ENCODE data around the gene CACNB2. TPM values are rescaled to one million over a fixed set of nuclear protein-coding genes. Genes with fewer than 3 reads are reported as not detected.

Gene CACNB2
- total RNA-seq, 2 donors from 2014 or later, result 9.8 to 12.1 TPM

DNA sequence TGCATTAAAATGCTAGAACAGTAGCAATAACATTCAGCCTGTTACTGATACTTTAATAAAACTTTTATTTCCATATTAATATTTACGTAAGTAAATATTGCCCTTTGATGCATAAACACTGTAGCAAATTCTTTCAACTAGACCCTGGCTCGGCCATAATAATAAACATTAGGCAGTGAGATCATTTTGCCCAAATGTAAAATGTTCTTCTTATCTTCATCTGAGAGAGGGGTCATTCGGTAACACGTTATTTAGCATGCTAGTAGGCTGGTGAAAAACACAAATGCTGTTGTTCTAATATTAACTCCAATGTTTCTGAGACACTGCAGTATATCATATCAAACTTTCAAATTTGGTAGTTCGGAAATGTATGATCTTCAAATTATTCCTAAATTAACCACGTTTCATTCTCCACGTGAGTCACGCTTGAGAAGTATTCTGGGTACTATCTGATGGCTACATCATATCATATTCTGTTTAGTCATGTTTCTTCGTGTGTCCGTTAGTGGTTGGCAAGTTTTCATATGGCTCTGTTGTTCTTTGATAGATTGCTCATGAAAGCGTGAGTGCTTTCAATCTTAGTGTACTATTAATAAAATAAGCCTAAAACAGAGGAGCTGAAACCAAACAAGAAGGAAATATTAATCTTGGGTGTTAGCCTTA lies 365.4 kb downstream of the CACNB2 start:
- TF ChIP-seq CTCF (IDR thresholded peaks at IDR 0.05), result no peak
- no peaks in the 10 kb centered on the region for H3K9me3 ChIP-seq

GRCh38 chr10:18508587-18508986 lies 368.4 kb downstream of the CACNB2 start:
- Histone ChIP-seq H3K27me3 (no peaks in the 10 kb centered on the region), H3K4me1 (no peaks in the 10 kb centered on the region), H3K9ac (ENCODE audit: low read depth in 2 of 2, low read length in 2 of 2) (no peak overlapping the region), H3K9me3 (no peaks in the 10 kb centered on the region), H3K36me3 (no peaks in the 10 kb centered on the region), H3K27ac (no peak overlapping the region), H3K4me3 (no peak overlapping the region)
- no peak for TF ChIP-seq CTCF (IDR thresholded peaks at IDR 0.05)
- DNase-seq, result no peak
- intact Hi-C loops (cut with DNase I), result no loop called here

More for the DNA sequence above, 365.4 kb downstream of the CACNB2 start:
- Histone ChIP-seq H3K27me3 (no peaks in the 10 kb centered on the region), H3K9ac (ENCODE audit: low read depth in 2 of 2, low read length in 2 of 2) (no peak overlapping the region), H3K27ac (no peak overlapping the region), H3K36me3 (no peaks in the 10 kb centered on the region), H3K4me3 (no peak overlapping the region), H3K4me1 (no peaks in the 10 kb centered on the region)
- DNase-seq, result no peak
- intact Hi-C loops (cut with DNase I), result no loop called here

GRCh38 chr10:18514537-18514936 lies 374.3 kb downstream of the CACNB2 start:
- no peaks in the 10 kb centered on the region for H3K27me3 ChIP-seq
- DNase-seq, result no peak
- no peaks in the 10 kb centered on the region for H3K4me1 ChIP-seq
- no peak overlapping the region for H3K27ac ChIP-seq
- TF ChIP-seq CTCF (IDR thresholded peaks at IDR 0.05), result no peak
- H3K9me3 ChIP-seq, result no peaks in the 10 kb centered on the region
- intact Hi-C loops (cut with DNase I), result no loop called here
- H3K36me3 ChIP-seq, result no peaks in the 10 kb centered on the region
- H3K4me3 ChIP-seq, result no peak overlapping the region
- no peak overlapping the region for H3K9ac ChIP-seq (ENCODE audit: low read depth in 2 of 2, low read length in 2 of 2)

GRCh38 chr10:18516851-18517250 lies 376.6 kb downstream of the CACNB2 start:
- H3K27me3 ChIP-seq, result no peaks in the 10 kb centered on the region
- DNase-seq, result no peak
- H3K36me3 ChIP-seq, result no peaks in the 10 kb centered on the region
- no peak overlapping the region for H3K4me3 ChIP-seq
- no peak overlapping the region for H3K9ac ChIP-seq (ENCODE audit: low read depth in 2 of 2, low read length in 2 of 2)
- intact Hi-C loops (cut with DNase I), result no loop called here
- no peaks in the 10 kb centered on the region for H3K4me1 ChIP-seq
- H3K9me3 ChIP-seq, result no peaks in the 10 kb centered on the region
- H3K27ac ChIP-seq, result no peak overlapping the region
- no peak for TF ChIP-seq CTCF (IDR thresholded peaks at IDR 0.05)

DNA sequence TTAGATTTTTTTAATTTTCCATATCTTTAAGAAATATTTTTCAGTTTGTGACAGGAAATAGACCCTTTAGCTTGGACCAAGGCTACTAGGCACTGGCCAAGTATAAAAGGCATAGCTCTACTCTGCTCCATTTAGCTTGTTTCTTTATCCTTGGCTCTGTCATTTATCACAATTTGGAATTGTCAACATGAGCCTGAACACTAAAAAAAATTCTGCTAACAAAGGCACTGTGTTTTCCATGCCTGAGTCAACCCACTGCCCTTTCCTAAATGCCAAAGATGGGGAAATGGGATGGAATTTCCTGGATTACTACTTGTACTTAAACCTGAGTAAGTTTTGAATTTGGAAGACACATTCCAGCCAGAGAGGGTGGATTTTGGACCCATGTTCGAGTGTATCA lies 382.8 kb downstream of the CACNB2 start:
- Histone ChIP-seq H3K27me3 (no peaks in the 10 kb centered on the region), H3K9ac (ENCODE audit: low read depth in 2 of 2, low read length in 2 of 2) (no peak overlapping the region), H3K4me3 (no peak overlapping the region), H3K27ac (no peak overlapping the region), H3K4me1 (no peaks in the 10 kb centered on the region), H3K9me3 (no peaks in the 10 kb centered on the region), H3K36me3 (no peaks in the 10 kb centered on the region)
- DNase-seq, result no peak
- TF ChIP-seq CTCF (IDR thresholded peaks at IDR 0.05), result no peak
- intact Hi-C loops (cut with DNase I), result no loop called here

All from colonic mucosa (tissue), 4 donors.